GM12865 (cell line): Measurements from ENCODE around the gene SDR39U1.

Source experiments
- DNase-seq: peaks from one replicate; pipeline ENCODE4 v3.0.0; 2010; ENCODE audit warnings: low read depth
- H3K4me3 ChIP-seq: 2 replicates; pipeline ENCODE4 v1.5.1; 2011; ENCODE audit warnings: mild to moderate bottlenecking, low read depth, low read length, control low read depth
- TF ChIP-seq, protein P1 (sequence below): IDR thresholded peaks from 2 replicates; pipeline ENCODE4 v1.5.1; 2011; ENCODE audit warnings: low read length, control low read depth, low read depth, inconsistent platforms; ENCODE audit not compliant: insufficient read depth; ENCODE audit errors: missing control alignments

The SDR39U1 gene

DNA sequence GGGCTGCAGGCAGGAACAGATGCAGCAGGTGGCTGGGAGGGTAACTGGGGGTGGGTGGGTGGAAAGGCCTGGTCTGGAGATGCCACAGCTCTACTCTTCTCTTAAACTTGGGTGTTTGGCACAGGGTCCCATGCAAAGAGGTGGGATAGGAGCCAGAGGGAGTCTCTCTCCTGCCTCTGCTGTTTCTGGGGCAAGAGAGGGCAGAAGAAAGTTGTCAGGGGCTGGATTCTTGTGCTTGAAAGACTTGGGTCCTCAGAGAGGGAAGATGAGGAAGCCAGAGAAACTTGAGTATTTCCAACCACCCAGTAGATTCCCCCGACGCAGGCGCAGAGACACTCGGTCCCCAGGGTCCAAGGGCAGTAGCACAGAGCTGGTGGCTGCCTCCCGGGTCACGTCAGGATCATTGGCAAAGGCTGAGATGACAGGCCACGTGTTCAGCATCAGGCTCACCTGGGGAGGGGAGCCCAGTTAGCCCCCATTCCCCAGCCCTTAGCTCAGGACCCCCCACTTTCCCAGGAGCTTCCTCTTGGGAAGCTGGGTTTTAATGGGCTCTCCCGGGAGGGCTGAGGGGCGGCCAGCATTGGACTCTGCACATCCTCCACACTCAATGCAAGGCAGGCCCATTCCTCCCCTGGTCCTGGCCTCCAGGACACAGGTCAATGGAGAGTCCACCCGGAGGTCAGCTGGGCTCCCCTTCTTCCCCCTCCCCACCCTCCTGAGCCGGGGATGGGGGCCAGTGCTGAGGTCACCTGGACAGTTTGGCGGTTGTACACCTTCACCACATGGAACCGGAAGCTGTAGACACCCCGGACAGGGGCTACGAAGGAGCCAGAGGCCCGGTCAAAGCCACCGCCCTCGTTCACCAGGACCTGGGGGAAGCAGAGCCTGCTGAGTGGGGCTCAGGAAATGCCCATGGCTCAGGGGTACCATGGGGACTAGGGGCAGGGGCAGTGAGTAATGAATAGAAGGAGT is 14.8 kb downstream of the SDR39U1 start:
- H3K4me3 ChIP-seq, result no peak overlapping the region
- no peak for DNase-seq
- TF ChIP-seq, protein P1, sequence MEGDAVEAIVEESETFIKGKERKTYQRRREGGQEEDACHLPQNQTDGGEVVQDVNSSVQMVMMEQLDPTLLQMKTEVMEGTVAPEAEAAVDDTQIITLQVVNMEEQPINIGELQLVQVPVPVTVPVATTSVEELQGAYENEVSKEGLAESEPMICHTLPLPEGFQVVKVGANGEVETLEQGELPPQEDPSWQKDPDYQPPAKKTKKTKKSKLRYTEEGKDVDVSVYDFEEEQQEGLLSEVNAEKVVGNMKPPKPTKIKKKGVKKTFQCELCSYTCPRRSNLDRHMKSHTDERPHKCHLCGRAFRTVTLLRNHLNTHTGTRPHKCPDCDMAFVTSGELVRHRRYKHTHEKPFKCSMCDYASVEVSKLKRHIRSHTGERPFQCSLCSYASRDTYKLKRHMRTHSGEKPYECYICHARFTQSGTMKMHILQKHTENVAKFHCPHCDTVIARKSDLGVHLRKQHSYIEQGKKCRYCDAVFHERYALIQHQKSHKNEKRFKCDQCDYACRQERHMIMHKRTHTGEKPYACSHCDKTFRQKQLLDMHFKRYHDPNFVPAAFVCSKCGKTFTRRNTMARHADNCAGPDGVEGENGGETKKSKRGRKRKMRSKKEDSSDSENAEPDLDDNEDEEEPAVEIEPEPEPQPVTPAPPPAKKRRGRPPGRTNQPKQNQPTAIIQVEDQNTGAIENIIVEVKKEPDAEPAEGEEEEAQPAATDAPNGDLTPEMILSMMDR, result no peak

DNA sequence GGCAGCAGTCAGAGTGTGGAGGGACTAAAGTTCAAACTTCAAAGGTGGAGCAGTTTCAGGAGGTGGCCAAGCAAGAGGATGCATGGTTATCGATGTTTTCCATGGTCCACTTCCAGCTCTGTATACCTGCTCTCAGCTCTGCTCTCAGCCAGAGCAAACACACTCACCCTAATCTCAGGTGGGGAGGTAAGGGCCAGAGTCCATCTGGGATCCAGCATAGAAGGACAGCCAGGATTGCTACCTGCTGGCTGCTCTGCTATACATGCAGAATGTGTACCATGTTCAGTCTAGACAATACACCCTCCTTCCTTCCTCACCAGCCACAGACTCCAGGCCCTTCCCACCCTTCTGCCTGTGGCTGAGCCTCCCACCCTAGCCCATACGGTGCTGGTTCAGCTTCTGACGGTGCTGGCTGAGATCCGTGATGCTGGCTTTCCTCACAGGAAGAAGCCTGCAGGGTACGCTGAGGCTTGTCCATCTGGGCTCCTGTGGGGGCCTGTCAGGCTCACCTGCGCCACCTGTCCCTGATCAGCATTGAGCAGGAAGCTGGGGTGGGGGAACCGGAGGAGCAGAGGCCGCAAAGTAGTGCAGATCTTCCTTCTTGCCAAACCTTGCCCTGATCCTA is 15.6 kb downstream of the SDR39U1 start:
- TF ChIP-seq, protein P1, result no peak
- no peak overlapping the region for H3K4me3 ChIP-seq
- DNase-seq, result no peak

DNA sequence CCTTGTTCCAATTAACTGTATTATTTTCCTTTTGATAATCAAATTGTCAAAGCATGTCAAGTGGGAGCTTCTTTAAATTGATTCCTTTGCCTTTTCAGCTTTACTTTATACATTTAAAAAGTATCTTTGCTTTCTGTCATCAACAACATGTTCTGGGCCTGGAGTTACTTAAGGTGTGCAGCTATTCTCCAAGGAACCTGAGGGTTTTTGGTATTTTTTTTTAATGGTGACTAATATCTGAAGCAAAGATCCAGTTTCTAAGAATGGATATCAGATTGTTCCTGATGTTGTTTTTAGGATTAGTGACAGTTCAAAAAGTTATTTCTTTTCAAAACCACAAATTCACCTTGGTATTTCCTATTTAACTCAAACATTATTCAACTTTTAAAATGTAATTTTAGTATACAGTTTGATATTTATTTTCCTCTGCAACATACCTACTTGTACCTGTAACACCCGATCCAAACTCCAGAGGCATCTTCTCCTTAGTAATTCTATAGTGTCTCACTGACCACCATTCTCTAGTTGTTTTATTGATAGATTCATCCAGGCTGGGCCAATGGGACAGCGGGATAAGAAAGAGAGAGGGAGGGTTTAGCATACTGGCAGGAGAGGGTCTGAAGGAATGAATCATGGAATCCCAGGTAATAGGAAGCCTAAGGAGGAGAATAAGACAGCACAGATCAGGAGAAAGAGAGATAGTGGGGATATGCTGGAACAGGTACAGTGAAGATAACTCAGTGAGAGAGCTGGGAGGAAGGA is 16.2 kb downstream of the SDR39U1 start:
- no peak overlapping the region for H3K4me3 ChIP-seq
- TF ChIP-seq, protein P1, result no peak
- no peak for DNase-seq

DNA sequence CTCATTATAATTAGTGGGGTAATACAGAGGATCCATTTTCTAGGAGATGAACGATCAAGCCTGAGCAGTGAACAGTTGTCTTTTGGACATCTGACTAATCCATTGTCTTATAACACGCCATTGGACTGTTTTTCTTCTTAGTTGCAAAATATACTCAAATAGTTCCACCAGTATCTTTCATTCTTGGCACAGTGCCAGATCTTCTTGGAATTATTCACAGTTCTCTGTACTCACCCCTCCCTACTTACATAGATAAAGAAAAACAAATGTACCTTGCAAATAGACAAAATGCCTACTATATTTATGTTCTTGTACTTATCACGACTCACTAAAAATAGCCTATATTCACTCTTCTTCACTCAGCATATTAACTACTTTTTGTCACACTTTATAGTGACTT is 16.9 kb downstream of the SDR39U1 start:
- no peak for DNase-seq
- no peak overlapping the region for H3K4me3 ChIP-seq
- TF ChIP-seq, protein P1, result no peak

DNA sequence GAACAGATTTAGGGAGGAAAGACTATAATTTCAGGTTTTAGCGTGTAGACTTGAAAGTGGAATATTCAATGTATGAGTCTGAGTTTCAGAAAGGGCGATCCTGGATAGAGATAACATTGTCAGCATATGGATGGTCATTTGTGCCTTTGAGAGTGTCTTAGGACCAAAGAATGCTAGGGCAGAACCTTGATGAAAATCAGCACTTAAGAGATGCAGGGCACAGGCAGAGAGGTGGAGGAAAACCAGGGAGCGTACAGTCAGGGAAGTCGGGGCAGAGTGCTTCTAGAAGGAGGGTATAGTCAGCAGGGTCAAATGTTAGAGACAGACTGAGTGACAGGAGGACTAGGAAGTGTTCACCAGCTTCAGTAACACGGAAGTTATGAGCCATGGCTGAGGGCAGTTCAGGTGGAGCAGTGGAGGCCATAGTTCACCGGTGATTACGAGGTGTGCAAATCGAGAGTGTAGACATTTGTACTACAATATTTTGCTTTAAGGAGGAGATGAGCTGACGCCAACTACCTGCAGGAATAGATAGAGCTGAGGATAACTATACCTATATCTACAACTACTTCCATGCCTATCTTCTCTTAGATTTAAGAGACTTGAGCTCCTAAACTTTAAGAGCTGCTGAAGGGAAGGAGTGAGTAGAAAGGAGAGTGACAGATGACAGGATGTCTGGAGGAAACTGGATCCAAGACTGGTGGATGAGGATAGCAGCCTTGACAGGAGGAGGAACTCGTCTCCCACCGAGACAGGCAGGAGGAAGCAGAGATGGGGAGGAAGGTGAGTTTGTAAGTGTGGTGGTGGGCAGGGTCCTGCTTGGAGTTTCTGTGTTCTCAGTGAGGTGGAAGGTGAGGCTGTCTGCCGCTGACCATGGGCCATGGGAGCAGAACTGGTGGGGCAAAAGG is 19.6 kb downstream of the SDR39U1 start:
- TF ChIP-seq, protein P1, result no peak
- H3K4me3 ChIP-seq, result no peak overlapping the region
- DNase-seq, result no peak

DNA sequence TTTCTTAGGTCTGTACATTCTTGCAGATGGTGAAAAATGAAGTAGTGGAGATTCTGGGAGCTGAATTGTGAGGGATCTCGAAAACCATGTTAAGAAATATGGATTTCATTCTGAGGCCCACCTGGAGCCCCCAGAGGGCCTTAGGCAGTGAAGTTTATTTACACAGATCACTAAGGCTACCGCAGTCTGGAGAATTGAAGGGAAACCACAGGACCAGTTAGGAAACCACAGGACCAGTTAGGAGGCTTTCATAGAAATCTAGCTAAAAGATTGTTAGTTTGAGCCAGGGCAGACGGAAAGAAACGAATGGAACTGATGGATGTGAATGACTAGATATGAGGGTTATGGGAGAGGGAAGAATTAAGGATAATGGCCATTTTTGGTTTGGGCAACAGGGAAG is 20.3 kb downstream of the SDR39U1 start:
- no peak for DNase-seq
- TF ChIP-seq, protein P1, result no peak
- no peak overlapping the region for H3K4me3 ChIP-seq
